ENCODE measurements around the gene VTCN1.
A peak's percentile ranks its signal among the peaks of the same experiment; 100 is the strongest.

VTCN1 gene

DNA sequence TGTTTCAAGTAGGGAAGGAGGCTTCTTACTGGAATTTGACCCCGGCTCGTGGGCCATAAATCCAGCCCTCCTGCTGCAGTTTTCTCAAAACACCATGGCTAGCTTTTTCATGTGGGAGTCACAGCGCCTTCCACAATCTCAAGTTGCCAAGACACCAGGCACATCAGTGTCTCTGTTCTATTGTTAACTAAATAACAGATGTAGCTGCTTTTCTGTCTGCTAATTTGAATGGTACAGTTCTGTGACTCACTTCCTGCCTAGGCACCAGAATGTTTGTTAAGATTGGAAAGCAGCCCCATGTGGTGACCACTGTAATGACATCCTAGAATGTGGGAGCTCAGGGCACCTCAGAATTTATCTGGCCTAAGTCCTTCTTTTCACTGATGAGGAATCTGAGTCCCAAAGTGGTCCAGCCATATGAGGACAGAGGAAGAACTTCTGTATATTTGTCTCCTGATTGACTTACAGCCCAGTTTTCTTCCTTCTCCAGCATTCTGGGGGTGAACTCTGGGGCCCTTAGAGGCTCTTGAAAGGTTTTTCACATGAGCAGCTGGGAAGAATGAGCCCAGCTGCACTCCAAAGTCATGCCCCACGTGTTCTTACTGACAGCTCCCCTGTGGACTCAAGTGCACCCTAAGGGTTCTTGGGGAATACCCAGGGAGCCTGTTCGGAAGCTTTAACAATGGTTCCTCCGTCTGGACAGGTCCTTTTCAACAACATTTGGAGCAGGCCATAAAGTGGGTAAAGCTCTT is 116.7 kb downstream of the VTCN1 start:
- DNase-seq, result peak; percentile 68
